Renal cortex interstitium (tissue), 11 donors: ENCODE data around the gene CSRP1. TPM values are rescaled to one million over a fixed set of nuclear protein-coding genes. Genes with fewer than 3 reads are reported as not detected.

ENCODE experiments used
- DNase-seq, 11 donors: peaks; one replicate each; pipeline ENCODE4 v3.0.0-alpha.2; 2013; ENCODE audit warnings: low read depth in 9 of 11, low spot score in 4 of 11; ENCODE audit errors: extremely low read depth in 1 of 11
- polyA plus RNA-seq, 3 donors: library from polyadenylated mRNA; unstranded; fragments of 120-200 nt; gene quantifications; one replicate each; pipeline ENCODE4 v1.2.1, GENCODE V29; 2013; ENCODE audit not compliant: insufficient read length in 3 of 3

The CSRP1 gene
- polyA plus RNA-seq, 3 donors = 146 to 154 (median 149) TPM

DNA sequence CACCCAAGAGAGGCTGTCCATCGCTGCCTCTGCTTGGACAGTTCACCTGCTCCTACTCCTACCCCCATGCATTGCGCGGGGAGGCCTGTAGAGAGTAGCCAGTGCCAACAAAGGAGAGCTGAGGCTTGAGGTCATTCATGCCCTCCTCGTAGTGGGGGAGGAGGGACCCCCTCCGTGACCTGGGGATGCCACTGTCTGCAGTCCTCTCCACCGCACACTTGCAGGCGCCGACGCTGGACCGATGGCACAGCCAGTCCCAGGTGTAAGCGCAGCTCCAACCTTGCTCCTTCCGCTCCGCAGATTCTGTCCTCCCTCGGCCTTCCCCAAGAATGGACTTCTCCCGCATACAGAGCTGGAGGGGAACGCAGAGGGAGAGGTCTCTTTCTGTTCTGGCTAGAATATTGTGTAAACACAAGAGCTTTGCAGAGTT, 37.3 kb downstream of the CSRP1 start:
- DNase-seq = no peak

DNA sequence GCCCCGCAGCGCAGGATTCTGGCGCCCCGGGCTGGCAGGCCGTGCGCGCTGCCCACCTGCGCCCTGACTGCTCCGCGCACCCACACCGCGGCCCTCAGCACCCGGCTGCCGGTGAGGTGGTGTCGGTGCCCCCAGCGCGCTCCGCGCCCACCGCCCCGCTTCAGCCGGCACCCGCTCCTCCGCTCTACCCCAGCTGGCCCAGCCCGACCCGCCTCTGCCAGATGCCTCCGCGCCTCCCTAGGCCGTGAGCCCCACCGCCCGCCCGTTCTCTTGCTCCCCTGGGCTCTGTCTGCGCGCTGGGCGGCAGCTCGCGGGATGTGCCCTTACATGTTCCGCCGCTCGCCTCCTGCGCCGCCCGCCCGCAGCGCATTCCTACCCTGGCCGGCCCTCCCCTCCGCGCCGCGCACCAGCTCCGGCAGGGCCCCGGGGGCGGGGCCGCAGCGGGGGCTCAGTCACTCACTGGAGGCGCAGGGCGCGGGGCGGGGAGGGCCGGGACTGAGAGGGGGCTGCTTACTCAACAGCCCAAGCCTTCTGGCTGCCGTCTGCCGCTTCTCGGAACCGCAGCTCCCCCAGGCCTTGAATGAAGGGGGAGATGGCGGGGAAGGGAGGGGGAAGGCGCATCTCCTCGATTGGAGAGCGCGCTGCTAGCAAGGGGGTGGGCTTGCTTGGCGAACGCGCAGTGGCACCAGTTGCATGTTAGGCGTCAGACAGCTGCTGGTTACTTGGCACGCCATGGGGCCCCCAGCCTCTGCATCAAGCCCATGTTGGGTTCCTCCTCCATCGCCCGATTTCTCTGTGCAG, 37.9 kb downstream of the CSRP1 start, which contains the start of gene PHLDA3:
Gene PHLDA3, minus strand, starts transcription at position 345 of the 801 bp plus-strand sequence. CDS start 402 bp downstream, outside the sequence.
- DNase-seq = peak in 6 of 11 donors; percentile 66 to 78 (median 73)

GRCh38 chr1:201468501-201468843, 38.5 kb downstream of the CSRP1 start:
- DNase-seq = no peak

- no peak for DNase-seq
Measured at GRCh38 chr1:201466492-201466891, 40.4 kb downstream of the CSRP1 start.

GRCh38 chr1:201465698-201466290, 41.1 kb downstream of the CSRP1 start:
- no peak for DNase-seq

GRCh38 chr1:201463071-201463552, 43.8 kb downstream of the CSRP1 start:
- no peak for DNase-seq

DNA sequence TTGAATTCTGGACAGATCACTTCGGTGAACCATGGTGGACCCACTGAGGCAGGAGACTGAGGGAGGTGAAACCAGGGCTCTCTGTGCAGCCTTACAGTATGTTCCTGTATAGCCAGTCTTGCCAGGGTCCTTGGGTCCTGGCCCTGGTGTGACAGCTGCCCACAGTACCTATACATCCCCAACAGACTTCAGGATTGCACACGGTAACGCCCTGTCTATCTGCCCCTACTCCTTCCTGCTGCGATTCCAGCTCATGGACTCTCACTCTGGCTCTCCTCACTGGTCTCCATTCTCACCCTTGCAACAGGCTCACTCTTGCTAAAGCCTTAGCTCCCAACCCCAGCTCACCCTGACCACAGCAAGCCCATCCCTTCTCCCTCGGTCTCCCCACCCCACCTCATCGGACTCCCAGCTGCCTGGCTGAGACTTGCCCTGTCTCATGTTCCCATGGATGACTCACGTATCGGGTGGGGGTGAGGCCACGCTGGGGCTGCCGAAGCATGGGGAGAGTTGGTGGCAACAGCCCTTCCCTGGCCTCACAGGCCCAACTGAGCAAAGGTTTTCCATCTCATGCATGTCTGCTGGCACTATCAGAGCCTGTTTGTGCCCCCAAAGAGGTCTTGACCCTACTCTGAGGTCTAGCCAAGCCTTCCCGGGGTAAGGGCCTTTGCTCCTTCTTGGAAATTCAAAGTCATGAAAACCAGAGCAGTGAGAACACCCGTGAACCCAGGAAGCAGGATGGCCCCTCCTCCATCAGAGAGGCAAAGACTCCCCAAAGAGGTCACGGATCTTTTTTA, 45.1 kb downstream of the CSRP1 start:
- no peak for DNase-seq

DNA sequence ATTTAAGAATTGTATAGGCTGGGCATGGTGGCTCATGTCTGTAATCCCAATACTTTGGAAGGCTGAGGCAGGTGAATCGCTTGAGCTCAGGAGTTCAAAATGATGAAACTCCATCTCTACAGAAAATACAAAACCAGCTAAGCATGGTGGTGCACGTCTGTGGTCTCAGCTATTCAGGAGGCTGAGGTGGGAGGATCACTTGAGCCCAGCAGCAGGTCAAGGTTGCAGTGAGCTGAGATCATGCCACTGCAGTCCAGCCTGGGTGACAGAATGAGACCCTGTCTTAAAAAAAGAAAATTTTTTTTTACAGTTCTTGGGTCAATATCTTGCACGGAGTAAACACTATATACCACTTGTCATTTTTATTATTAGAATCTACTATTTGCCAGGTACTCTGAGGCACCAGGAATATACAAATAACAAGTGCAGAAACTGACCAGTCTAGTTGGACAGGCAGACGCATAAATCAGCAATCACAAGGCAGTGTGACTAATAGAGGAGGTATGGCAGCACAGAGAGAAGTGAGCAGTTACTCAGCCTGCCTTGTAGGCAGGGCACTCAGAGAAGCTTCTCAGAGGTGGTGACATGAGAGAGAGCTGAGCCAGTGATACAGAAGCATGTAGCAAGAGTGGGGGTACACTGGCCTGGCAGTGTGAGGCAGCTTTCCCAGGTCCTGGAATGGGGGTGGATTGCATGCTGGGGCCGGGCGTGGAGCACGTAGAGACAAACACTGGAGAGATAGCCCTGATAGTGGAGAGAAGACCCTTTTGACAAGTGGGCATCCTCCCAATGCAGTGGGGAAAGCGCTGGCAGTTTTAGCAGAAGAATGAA, 45.9 kb downstream of the CSRP1 start:
- DNase-seq = no peak

DNA sequence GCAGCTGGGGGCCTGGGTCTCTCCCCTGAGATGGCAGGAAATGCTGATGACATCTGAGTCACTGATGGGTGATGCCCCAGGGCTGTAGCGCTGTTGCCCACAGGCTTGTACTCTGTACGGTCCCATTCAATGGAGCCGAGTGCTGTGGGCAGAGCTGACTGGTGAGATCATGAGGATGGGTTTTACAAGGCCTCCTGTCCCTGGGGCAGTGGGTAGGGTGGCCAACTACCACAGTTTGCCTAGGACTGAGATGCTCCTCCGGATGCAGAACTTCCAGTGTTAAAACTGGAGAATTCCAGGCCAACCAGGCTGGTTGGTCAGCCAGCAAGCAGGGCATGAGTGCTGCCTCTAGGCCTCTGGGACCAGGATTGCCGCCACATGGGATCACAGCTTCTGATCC, 47.1 kb downstream of the CSRP1 start:
- no peak for DNase-seq

GRCh38 chr1:201459052-201459451, 47.9 kb downstream of the CSRP1 start:
- DNase-seq = no peak

DNA sequence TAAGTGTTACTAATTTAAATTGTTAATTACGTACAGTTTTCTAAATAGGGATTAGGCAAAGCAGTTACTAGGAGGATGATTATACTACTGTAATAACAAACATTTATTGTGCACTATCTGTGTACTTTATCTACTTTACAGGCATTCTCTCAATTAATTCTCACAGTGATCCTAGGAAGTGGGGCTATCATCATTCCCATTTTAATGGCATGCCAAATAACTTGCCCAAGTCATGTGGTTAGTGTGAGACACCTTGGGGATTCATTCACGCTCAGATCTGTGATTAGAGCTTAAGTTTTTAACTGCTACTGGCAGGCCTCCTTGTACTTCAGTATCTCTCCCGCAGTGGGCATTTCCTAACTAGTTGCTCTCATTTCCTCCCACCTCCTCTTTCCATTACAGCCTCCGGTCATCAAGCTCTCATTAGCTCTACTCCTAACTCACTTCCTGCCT, 49.4 kb downstream of the CSRP1 start:
- no peak for DNase-seq

DNA sequence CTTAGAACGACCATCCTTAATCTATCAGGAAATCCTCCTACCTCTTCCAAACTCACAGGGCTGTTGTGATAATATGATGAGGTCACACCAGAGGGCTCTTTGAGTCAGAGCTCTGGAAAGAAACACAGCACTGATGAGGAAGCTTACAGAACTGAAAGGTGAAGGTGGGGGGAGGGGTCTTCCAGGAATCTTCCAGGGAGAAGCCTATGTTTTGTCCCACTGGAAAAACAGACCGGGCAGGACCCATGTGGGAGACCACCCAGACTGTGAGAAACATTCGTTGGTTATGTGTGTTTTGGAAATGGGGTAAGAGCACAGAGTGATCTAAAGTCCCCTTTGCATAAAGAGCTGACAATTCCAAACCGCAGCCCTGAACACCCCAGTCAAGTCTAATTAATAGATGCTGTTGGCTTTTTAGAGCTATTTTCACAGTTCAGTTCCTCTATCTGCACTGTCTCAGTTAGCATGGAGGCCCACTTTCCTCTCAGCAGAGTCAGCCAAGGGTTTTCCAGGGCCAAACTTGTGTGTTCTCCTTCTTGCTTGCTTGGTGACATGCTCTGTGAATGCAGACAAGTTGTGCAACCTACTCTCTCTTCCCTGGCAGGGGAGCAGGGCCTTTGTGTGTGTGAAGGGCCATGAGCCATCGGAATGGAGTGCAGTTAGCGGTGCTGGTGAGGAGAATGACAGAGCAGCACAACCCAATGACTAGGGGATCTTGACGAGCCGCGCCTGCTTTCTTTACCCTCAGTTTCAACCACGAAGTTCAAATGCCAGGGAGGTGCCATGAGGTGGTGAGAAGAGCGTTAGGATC, 50.2 kb downstream of the CSRP1 start:
- no peak for DNase-seq

- no peak for DNase-seq
Measured at GRCh38 chr1:201455098-201455497, 51.8 kb downstream of the CSRP1 start.

- no peak for DNase-seq
Measured at GRCh38 chr1:201454608-201455007, 52.3 kb downstream of the CSRP1 start.

- DNase-seq = no peak
Measured at GRCh38 chr1:201452866-201453265, 54.1 kb downstream of the CSRP1 start.

GRCh38 chr1:201450721-201451291, 56.1 kb downstream of the CSRP1 start:
- peak in 8 of 11 donors; percentile 66 to 78 (median 72) for DNase-seq

DNA sequence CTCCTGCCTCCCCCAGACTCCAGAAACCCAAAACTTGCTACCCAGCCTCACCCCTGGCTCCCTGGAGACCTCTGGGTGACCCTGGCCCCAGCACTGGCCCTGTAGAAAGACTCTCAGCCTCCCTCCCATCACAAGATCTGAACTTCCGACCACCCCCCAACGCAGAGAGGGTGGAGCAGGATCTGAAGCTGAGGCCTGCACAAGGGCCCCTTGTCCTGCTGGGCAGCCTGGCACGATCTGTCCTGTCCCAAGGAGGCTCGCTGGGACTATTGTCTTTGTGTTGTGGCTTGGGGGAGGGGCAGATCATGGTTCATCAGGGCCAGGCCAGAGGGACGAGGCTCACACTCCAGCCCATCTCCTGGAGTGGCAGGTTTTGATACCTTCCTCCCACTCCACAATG, 57.9 kb downstream of the CSRP1 start:
- DNase-seq = no peak
